ENCODE measurements around the gene CAP2.
"Not testable (repeated sequence)": the region's sequence is repeated elsewhere in the genome, so short reads cannot be mapped to it uniquely, and the experiment has no call there.

The CAP2 gene

DNA sequence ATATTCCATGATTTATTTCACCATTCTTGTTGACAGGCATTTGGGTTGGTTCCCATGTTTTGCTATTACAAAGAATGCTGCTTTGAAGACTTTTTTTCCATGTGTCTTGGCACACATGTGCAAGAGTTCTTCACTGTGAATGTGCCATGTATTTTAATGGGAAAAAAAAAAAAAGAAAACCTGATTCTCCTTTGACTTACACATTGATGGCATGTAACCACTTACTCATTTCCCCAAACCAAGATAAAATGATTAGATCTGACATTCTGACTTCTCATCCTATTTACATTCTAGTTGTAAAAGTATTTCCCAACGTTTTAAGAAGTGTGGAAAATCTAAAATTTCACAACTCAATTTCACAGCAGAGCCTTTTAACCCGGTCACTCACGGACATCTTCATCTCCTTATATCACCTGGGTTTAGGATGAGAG is 4.4 kb downstream of the CAP2 start:
- DNase-seq = no peak

- not testable (repeated sequence) for DNase-seq
Measured at GRCh38 chr6:17405181-17405943, 12.0 kb downstream of the CAP2 start.

DNA sequence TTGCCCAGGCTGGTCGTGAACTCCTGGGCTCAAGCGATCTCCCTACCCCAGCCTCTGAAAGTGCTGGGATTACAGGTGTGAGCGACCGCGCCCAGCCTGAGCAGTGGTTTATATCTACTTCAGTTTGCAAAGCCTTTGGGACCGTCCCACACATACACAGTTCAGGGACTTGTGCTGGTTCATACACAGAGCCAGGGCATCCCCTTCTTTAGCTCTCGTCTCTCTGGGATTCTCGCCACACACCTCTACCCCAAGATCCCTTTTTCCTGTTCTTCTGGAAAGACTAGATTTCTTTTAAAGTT is 12.5 kb downstream of the CAP2 start:
- no peak for DNase-seq

GRCh38 chr6:17408081-17408480 is 14.7 kb downstream of the CAP2 start:
- no peak for DNase-seq

- DNase-seq = no peak
Measured at GRCh38 chr6:17410281-17410680, 16.9 kb downstream of the CAP2 start.

- DNase-seq = no peak
Measured at GRCh38 chr6:17413313-17413750, 19.9 kb downstream of the CAP2 start.

DNA sequence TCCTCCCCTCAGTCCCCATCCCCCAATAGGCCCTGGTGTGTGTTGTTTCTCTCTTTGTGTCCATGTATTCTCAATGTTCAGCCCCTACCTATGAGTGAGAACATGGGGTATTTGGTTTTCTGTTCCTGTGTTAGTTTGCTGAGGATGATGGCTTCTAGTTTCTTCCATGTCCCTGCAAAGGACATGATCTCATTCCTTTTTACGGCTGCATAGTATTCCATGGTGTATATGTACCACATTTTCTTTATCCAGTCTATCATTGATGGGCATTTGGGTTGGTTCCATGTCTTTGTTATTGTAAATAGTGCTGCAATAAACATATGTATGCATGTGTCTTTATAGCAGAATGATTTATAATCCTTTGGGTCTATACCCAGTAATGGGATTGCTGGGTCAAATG is 21.0 kb downstream of the CAP2 start:
- not testable (repeated sequence) for DNase-seq

DNA sequence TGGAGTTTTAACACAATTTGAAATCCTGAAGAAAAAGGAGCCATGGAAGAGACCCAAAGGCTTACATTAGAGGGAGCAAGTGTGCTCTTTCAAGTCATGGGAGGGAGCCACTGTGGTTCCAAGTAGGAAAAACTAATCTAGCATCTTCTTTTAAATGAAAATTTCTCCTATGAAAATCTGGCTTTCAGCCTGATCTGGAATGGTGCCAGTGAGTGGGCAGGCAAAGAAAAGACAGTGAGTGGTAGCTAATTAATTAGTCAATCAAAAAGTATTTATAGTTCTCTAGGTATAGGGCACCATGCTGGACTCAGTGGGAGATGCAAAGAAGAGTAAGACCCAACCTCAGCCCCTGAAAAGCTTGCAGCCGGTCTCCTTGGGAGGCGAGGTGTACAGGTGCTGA is 21.9 kb downstream of the CAP2 start:
- DNase-seq = no peak

DNA sequence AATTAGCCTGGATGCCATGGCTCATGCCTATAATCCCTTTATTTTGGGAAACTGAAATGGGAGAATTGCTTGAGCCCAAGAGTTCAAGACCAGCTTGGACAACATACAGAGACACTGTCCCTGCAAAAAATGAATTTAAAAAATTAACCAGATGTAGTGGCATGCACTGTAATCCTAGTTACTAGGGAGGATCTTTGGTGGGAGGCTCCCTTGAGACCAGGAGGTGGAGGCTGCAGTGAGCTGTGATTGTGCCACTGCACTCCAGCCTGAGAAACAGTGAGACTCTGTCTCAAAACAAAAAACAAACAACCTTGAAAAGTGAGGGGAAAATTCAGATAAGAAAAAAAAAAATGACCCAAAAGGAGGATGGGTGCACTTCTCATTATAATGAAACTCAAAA is 23.4 kb downstream of the CAP2 start:
- no peak for DNase-seq

DNA sequence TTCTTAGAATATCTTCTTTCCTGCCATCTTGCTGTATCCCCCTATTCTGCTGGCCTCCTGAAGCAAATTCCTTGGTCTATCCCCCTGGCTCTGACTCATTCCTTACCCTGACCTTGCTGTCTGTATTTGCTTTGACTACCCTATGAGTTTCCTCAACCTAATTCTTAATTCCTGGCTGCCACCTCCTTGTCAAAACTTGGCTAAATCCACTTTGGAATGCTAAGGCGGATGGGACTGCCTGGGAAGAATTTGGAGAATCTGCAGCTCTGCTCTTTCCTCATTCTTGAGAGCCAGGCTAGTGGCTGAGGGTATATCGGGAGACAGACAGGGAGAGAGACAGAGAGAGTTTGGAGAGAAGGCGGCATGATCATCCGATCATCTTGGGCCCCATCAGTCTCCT is 24.4 kb downstream of the CAP2 start:
- DNase-seq = no peak

- DNase-seq = no peak
Measured at GRCh38 chr6:17418281-17419188, 25.1 kb downstream of the CAP2 start.

DNA sequence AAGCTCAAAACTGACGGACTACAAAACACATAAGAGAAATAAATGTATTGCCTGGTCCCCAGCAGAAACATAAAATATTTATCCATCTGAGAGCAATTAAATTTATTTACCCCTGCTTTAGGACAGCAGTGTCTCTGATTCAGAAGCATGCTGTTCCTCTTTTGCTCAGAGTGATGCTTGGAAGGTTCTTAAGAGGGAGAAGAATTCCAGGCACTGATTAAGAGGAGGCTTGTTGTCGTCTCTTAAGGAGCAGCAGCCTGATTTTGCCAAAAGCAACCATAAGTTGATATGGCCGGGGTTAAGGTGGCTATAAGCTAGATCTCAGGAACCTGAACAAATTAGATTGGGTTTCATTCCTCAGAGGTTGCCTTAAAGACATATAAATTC is 25.8 kb downstream of the CAP2 start:
- DNase-seq = no peak

DNA sequence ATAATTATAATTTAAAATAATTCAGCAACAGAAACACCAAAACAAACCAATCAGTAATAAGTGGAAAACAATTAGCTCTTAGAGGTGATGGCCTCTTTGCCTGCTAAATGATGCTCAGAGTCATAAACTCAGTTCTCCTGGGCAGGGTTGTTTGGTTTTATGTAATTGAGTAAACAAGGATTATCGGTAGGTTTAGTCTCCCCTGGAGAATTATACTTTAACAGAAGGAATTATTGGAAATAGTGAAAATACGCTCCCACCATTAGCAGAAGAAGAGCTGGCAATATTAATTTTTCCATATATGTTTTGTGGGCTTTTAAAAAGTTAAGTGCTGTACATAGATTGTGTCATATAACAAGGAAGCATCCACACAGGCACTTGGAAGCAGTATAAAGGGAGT is 27.0 kb downstream of the CAP2 start:
- no peak for DNase-seq

DNA sequence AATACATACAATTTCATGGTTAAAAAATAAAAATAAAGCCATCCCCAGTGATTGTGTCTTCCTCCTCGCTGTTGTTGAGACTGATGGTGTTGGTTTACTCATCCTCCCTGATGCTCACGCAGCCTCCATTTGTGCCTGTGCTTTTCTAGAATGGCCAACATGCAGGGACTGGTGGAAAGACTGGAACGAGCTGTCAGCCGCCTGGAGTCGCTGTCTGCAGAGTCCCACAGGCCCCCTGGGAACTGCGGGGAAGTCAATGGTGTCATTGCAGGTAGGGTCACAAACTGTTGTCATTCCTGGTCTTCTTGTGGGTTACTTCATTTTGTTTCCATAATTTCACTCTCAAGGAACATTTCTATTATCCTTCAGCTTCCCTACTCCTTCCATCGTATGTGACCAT is 28.0 kb downstream of the CAP2 start:
- no peak for DNase-seq

DNA sequence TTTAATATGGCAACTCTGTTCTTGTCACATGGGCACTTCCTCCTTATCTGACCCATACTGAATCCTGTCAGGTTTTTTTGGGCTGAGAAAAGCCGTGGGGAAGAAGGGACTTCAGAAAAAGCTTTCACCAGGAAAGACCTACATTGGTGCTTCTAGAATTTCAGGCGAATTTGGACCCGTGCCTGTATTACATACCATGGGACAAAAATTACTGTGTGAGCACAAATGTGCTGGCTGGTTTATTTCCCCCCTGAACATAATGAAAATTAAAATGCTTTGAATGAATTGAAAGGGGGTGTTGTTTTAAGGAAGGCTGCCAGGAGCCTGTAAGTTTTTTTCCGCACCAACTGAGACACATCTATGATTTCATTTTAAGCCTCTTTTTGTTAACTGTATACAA is 29.6 kb downstream of the CAP2 start:
- DNase-seq = no peak

GRCh38 chr6:17427062-17427461 is 33.7 kb downstream of the CAP2 start:
- no peak for DNase-seq

- no peak for DNase-seq
Measured at GRCh38 chr6:17427617-17428016, 34.2 kb downstream of the CAP2 start.

GRCh38 chr6:17428595-17429120 is 35.3 kb downstream of the CAP2 start:
- DNase-seq = not testable (repeated sequence)

DNA sequence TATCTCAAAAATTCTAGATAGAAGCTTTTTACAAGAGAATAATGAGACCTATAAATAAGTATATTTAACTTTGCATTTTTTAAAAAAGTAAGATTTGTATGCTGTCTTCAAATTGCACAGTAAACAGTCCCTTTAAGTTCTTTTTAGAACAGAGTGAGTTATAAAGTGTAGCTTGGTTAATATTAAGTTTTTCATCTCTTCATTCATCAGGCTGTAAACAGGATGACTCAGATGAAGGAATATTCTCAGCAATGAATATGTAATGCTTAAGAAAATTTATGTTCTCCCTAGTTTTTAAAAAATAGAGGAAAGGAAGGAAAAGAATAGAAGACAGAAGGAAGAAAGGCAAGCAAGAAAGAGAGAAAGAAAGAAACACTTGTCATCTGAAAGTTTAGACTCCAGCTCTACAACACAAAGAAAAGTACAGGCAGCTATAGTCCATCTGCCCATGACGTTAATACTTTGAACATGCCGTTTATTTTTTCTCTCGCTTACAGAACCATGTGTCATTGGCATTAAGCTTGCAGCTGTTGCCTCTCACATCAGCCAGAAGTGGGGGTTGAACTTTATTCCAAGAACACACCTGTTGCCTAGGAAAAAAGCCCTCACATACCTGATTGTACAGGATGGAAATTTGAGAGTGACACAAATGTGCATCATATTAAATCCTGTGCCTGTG is 36.1 kb downstream of the CAP2 start:
- no peak for DNase-seq

GRCh38 chr6:17431581-17431980 is 38.2 kb downstream of the CAP2 start:
- no peak for DNase-seq

GRCh38 chr6:17432356-17432755 is 39.0 kb downstream of the CAP2 start:
- no peak for DNase-seq

DNA sequence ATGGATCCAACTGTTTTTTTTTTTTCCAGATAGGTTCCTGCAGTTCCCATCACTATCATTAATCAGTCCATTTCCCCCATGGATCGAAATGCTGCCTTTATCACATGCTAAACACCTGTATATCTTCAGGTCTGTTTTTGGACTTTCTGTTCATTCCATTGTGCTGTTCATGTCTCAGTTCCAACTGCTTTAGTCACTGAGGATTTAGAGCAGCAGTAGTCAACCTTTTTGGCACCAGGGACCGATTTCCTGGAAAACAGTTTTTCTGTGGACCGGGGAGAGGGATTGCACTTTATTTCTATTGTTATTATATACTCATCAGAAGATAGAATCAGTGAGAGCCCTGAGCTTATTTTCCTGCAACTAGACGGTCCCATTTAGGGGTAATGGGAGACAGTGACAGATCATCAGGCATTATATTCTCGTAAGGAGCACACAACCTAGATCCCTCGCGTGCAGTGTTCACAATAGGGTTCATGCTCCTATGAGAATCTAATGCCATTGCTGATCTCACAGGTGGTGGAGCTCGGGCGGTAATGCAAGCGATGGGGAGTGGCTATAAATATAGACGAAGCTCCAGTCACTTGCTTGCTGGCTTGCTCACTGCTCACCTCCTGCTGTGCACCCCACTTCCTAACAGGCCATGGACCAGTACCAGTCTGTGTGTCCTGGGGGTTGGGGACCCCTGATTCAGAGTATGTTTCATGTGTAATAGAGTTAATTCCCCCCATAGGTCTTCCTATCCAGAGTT is 46.0 kb downstream of the CAP2 start:
- no peak for DNase-seq

DNA sequence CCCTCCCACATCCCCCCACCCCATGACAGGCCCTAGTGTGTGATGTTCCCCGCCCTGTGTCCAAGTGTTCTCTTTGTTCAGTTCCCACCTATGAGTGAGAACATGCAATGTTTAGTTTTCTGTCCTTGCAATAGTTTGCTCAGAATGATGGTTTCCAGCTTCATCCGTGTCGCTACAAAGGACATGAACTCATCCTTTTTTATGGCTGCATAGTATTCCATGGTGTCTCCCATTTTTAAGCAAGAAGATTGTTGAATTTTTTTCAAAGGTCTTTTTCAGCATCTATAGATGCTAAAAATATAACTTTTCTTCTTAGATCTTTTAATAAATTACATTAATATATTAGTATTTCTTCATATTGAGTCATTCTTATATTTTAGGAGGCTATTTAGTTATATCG is 47.4 kb downstream of the CAP2 start:
- not testable (repeated sequence) for DNase-seq
